ENCODE measurements around the gene CAPN13. TPM values are rescaled to one million over a fixed set of nuclear protein-coding genes. Genes with fewer than 3 reads are reported as not detected.

Gene CAPN13
- total and polyA plus RNA-seq, 8 donors, result 6.4 to 93.3 (median 44.3) TPM

DNA sequence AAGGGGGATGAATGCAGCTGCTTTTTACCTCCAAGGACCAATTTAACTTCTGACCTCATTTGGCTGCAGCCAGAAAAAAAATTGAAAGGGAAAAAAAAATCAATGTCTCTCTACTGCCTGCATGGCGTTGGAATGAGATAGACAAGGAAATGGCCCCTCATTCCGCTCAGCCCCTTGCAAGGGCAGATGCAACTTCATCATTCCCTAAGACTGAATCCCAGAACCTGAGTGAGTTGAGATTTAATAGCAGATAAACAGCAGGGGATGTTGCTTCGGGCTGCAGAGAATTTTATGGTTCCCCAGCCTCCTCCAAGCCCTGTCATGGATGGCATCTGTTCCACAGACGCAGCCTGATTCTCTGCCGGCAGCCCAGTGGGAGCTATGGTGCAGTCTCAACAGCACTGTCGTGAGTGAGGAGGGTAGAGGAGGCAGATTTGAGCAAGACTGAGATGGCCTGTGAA lies 49.0 kb downstream of the CAPN13 start:
- peaks cover 0 to 41% (median 28%) of the 10 kb centered on the region in 4 donors for H3K36me3 ChIP-seq
- no peak overlapping the region for H3K27ac ChIP-seq
- intact Hi-C loops (cut with DNase I; ENCODE audit: low total_unique reads), result no loop called here
- TF ChIP-seq EP300 (IDR thresholded peaks at IDR 0.05) (no peak), POLR2AphosphoS5 (IDR thresholded peaks at IDR 0.05) (no peak), CTCF (IDR thresholded peaks at IDR 0.05) (no peak), POLR2A (IDR thresholded peaks at IDR 0.05) (no peak)
- H3K27me3 ChIP-seq, result peaks cover 0 to 25% (median 0%) of the 10 kb centered on the region in 3 donors
- peaks cover 0 to 7% (median 0%) of the 10 kb centered on the region in 4 donors for H3K4me1 ChIP-seq
- WGBS, 5 donors, result 54 to 67% (median 61%) methylated on average over 6 of the region's 6 CpGs
- H3K4me3 ChIP-seq, result no peak overlapping the region
- H3K9me3 ChIP-seq, result no peaks in the 10 kb centered on the region
- DNase-seq, result no peak

DNA sequence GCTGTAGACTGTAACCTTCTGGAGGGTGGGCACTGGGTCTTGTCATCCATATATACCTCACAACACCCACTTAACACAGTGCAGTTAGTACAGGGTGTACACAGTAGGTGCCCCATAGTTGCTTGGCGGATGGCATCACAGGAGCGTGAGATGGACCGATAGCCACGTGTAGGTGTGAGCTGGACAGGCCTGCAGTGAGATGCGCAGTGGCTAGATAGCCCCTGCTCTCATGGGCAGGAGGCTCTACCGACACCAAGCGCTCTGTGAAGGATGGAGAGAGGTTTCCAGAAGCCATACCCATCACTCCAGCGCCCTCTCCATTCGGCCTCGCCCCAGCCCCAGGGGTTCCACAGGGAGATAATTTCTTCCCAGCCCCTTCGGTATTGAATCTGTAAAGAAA lies 49.5 kb downstream of the CAPN13 start:
- H3K4me1 ChIP-seq, result peaks cover 0 to 7% (median 0%) of the 10 kb centered on the region in 4 donors
- intact Hi-C loops (cut with DNase I; ENCODE audit: low total_unique reads), result no loop called here
- TF ChIP-seq POLR2AphosphoS5 (IDR thresholded peaks at IDR 0.05), result no peak
- TF ChIP-seq CTCF (IDR thresholded peaks at IDR 0.05), result no peak
- TF ChIP-seq POLR2A (IDR thresholded peaks at IDR 0.05), result no peak
- no peak for TF ChIP-seq EP300 (IDR thresholded peaks at IDR 0.05)
- WGBS, 5 donors, result 81 to 92% (median 90%) methylated on average over 11 of the region's 11 CpGs
- no peak for DNase-seq
- H3K9me3 ChIP-seq, result no peaks in the 10 kb centered on the region
- H3K27me3 ChIP-seq, result peaks cover 0 to 25% (median 0%) of the 10 kb centered on the region in 3 donors
- H3K27ac ChIP-seq, result no peak overlapping the region
- peaks cover 0 to 37% (median 27%) of the 10 kb centered on the region in 4 donors for H3K36me3 ChIP-seq
- no peak overlapping the region for H3K4me3 ChIP-seq

DNA sequence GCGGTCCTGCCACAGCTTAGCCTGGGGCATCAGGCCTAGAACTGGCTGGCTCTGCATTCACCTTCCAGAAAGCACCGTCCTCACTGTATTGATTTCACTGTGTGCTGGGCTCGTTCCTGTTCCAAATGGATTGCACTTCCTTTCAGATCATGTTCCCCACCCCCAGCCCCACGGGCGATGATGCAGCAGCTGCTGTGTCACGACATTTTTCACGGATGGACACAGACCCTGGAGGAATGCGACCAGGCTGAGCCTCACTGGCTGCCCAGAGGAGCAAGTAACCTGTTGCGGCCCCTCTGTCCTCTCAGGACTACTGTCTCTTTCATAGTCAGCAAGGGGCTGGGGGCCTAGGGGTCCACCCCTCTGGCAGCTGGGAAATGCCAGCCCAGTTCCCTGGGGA lies 50.3 kb downstream of the CAPN13 start:
- H3K9me3 ChIP-seq, result no peaks in the 10 kb centered on the region
- no peak for TF ChIP-seq POLR2AphosphoS5 (IDR thresholded peaks at IDR 0.05)
- no peak for TF ChIP-seq EP300 (IDR thresholded peaks at IDR 0.05)
- TF ChIP-seq CTCF (IDR thresholded peaks at IDR 0.05), result no peak
- no peak for TF ChIP-seq POLR2A (IDR thresholded peaks at IDR 0.05)
- H3K36me3 ChIP-seq, result peaks cover 0 to 31% (median 24%) of the 10 kb centered on the region in 4 donors
- DNase-seq, result no peak
- no peak overlapping the region for H3K4me3 ChIP-seq
- H3K27me3 ChIP-seq, result peaks cover 0 to 25% (median 0%) of the 10 kb centered on the region in 3 donors
- intact Hi-C loops (cut with DNase I; ENCODE audit: low total_unique reads), result no loop called here
- H3K27ac ChIP-seq, result no peak overlapping the region
- peaks cover 0 to 7% (median 0%) of the 10 kb centered on the region in 4 donors for H3K4me1 ChIP-seq
- WGBS, 5 donors, result 67 to 85% (median 80%) methylated on average over 6 to 9 of the region's 9 CpGs

- no peak for TF ChIP-seq POLR2A (IDR thresholded peaks at IDR 0.05)
- TF ChIP-seq EP300 (IDR thresholded peaks at IDR 0.05), result no peak
- TF ChIP-seq CTCF (IDR thresholded peaks at IDR 0.05), result no peak
- TF ChIP-seq POLR2AphosphoS5 (IDR thresholded peaks at IDR 0.05), result no peak
- 28 to 40% (median 32%) methylated on average over 9 of the region's 9 CpGs for WGBS, 5 donors
- DNase-seq, result peak in 1 of 2 donors; percentile 72
- Histone ChIP-seq H3K27ac (no peak overlapping the region), H3K4me1 (peaks cover 0 to 7% (median 0%) of the 10 kb centered on the region in 4 donors), H3K27me3 (peaks cover 0 to 25% (median 0%) of the 10 kb centered on the region in 3 donors), H3K4me3 (no peak overlapping the region), H3K9me3 (no peaks in the 10 kb centered on the region), H3K36me3 (peaks cover 0 to 30% (median 20%) of the 10 kb centered on the region in 4 donors)
- intact Hi-C loops (cut with DNase I; ENCODE audit: low total_unique reads), result no loop called here
Observed at GRCh38 chr2:30756051-30756719, 51.1 kb downstream of the CAPN13 start.

Data from stomach (tissue), 9 donors.